GM23338 (cell line): ENCODE data around the gene IMPDH1. TPM values are rescaled to one million over a fixed set of nuclear protein-coding genes. Genes with fewer than 3 reads are reported as not detected.

Experiments used
- ATAC-seq: fragments of 200-7000 bp; cut with Tn5 transposase; 3 replicates; pipeline ENCODE4 v1.9.1; 2020
- DNase-seq: peaks from one replicate; pipeline ENCODE4 v3.0.0-alpha.2; 2015; ENCODE audit warnings: low spot score
- H2AFZ ChIP-seq: fragments of 200-600 bp; sonication (generic); 2 replicates; pipeline ENCODE4 v1.8.0; 2016; ENCODE audit warnings: antibody characterized with exemption, mild to moderate bottlenecking, moderate library complexity
- H3F3A ChIP-seq: fragments of 200-600 bp; sonication (generic); replicated peaks from 2 replicates; pipeline ENCODE4 v1.8.0; 2017; ENCODE audit warnings: antibody characterized with exemption, mixed run types, low read depth
- H3K27ac ChIP-seq: fragments of 200-600 bp; sonication (generic); 2 replicates; pipeline ENCODE4 v1.6.1; 2016; ENCODE audit warnings: low read depth
- H3K27me3 ChIP-seq: fragments of 200-600 bp; sonication (generic); 2 replicates; pipeline ENCODE4 v1.8.0; 2016; ENCODE audit warnings: mild to moderate bottlenecking, mixed run types, moderate library complexity; ENCODE audit not compliant: insufficient read depth
- H3K36me3 ChIP-seq: fragments of 200-600 bp; sonication (generic); 2 replicates; pipeline ENCODE4 v1.8.0; 2016; ENCODE audit warnings: mild to moderate bottlenecking; ENCODE audit not compliant: insufficient read depth
- H3K4me1 ChIP-seq: fragments of 200-600 bp; sonication (generic); 2 replicates; pipeline ENCODE4 v1.8.0; 2016; ENCODE audit warnings: mild to moderate bottlenecking, moderate library complexity; ENCODE audit not compliant: insufficient read depth
- H3K4me2 ChIP-seq: fragments of 200-600 bp; sonication (generic); 2 replicates; pipeline ENCODE4 v1.7.1; 2017; ENCODE audit warnings: mixed run types
- H3K4me3 ChIP-seq: fragments of 200-600 bp; sonication (generic); 2 replicates; pipeline ENCODE4 v1.6.1; 2016; ENCODE audit warnings: mixed run types
- H3K79me2 ChIP-seq: fragments of 200-600 bp; sonication (generic); replicated peaks from 2 replicates; pipeline ENCODE4 v1.8.0; 2017; ENCODE audit warnings: mild to moderate bottlenecking; ENCODE audit not compliant: insufficient read depth
- H3K9me2 ChIP-seq: fragments of 200-600 bp; sonication (generic); 2 replicates; pipeline ENCODE4 v1.8.0; 2017; ENCODE audit not compliant: insufficient read depth
- H4K20me1 ChIP-seq: fragments of 200-600 bp; sonication (generic); replicated peaks from 2 replicates; pipeline ENCODE4 v1.8.0; 2017; ENCODE audit warnings: mild to moderate bottlenecking; ENCODE audit not compliant: insufficient read depth
- H3K27ac Mint-ChIP-seq: 2 replicates; pipeline ENCODE4 v1.8.0; 2020; ENCODE audit warnings: inconsistent platforms, mild to moderate bottlenecking, moderate library complexity, mixed read lengths
- H3K27me3 Mint-ChIP-seq: 3 replicates; pipeline ENCODE4 v1.8.0; 2022; ENCODE audit warnings: low read depth, mild to moderate bottlenecking, moderate library complexity, mixed read lengths, inconsistent platforms; ENCODE audit not compliant: insufficient read depth, poor library complexity
- H3K36me3 Mint-ChIP-seq: 3 replicates; pipeline ENCODE4 v1.8.0; 2021; ENCODE audit warnings: low read depth, mild to moderate bottlenecking, inconsistent platforms, moderate library complexity, mixed read lengths
- H3K4me1 Mint-ChIP-seq: 3 replicates; pipeline ENCODE4 v1.8.0; 2020; ENCODE audit warnings: mild to moderate bottlenecking, inconsistent platforms, mixed read lengths
- H3K4me3 Mint-ChIP-seq: 3 replicates; pipeline ENCODE4 v1.8.0; 2021; ENCODE audit warnings: moderate library complexity, mild to moderate bottlenecking, inconsistent platforms, mixed read lengths
- H3K9me3 Mint-ChIP-seq: 3 replicates; pipeline ENCODE4 v1.8.0; 2020; ENCODE audit warnings: moderate library complexity, mild to moderate bottlenecking, inconsistent platforms, mixed read lengths
- CTCF ChIP-seq, 2 experiments: fragments of 200-600 bp in 1 of 2; sonication (generic) in 1 of 2; conservative IDR thresholded peaks; 2 replicates each; pipeline versions ENCODE4 v1.5.1 to v1.6.1; 2016 to 2017; ENCODE audit warnings: antibody characterized with exemption in 2 of 2, low read depth in 2 of 2, mild to moderate bottlenecking in 2 of 2, moderate library complexity in 1 of 2
- EZH2phosphoT487 ChIP-seq: fragments of 200-600 bp; sonication (generic); IDR thresholded peaks from one replicate; pipeline ENCODE4 v1.8.1; 2018; ENCODE audit warnings: antibody characterized with exemption; ENCODE audit not compliant: unreplicated experiment
- POLR2AphosphoS5 ChIP-seq: IDR thresholded peaks from 2 replicates; pipeline ENCODE4 v1.6.1; 2016; ENCODE audit warnings: antibody characterized with exemption, low read depth
- STAT1 ChIP-seq: IDR thresholded peaks from one replicate; pipeline ENCODE4 v1.6.1; 2016; ENCODE audit warnings: antibody characterized with exemption; ENCODE audit not compliant: unreplicated experiment
- polyA plus RNA-seq: library from polyadenylated mRNA; unstranded; fragments of >200 nt; fragmentation: Nextera tagmentation; extraction: Ambion mirVana; gene quantifications from 2 replicates; pipeline ENCODE4 v1.2.1, GENCODE V29; 2016
- total RNA-seq: library from RNA; depleted of rRNA; stranded (reverse); fragments of >200 nt; shearing (Covaris generic); gene quantifications from 2 replicates; pipeline ENCODE4 v1.2.3, GENCODE V29; 2014

The IMPDH1 gene
- total and polyA plus RNA-seq, 2 experiments from 2014 or later, result 16.4 to 48.3 TPM

GRCh38 chr7:128398016-128398840, 11.6 kb downstream of the IMPDH1 start:
- no peaks in the 10 kb centered on the region for H3K36me3 ChIP-seq
- no peaks in the 10 kb centered on the region for H3F3A ChIP-seq
- no peak for TF ChIP-seq STAT1
- peak; percentile 82 to 94 for TF ChIP-seq CTCF (conservative IDR thresholded peaks at IDR 0.05; ENCODE audit: low read depth in 2 of 2)
- H3K9me3 Mint-ChIP-seq, result no peaks in the 10 kb centered on the region
- H4K20me1 ChIP-seq, result no peaks in the 10 kb centered on the region
- no peak overlapping the region for H3K4me3 Mint-ChIP-seq
- no peaks in the 10 kb centered on the region for H3K79me2 ChIP-seq
- ATAC-seq (peak; percentile 92), DNase-seq (peak; percentile 85)
- H3K27me3 Mint-ChIP-seq, result peaks cover 3% of the 10 kb centered on the region
- H3K27ac Mint-ChIP-seq, result no peak overlapping the region
- H2AFZ ChIP-seq, result no peak overlapping the region
- H3K4me2 ChIP-seq, result no peak overlapping the region
- H3K4me1 Mint-ChIP-seq, result no peaks in the 10 kb centered on the region; the same call in 2 of the 3 replicates
- H3K4me1 ChIP-seq, result no peaks in the 10 kb centered on the region
- H3K27me3 ChIP-seq, result no peaks in the 10 kb centered on the region
- H3K4me3 ChIP-seq, result no peak overlapping the region
- H3K9me2 ChIP-seq, result no peaks in the 10 kb centered on the region
- no peak overlapping the region for H3K27ac ChIP-seq
- H3K36me3 Mint-ChIP-seq, result peaks cover 21% of the 10 kb centered on the region

DNA sequence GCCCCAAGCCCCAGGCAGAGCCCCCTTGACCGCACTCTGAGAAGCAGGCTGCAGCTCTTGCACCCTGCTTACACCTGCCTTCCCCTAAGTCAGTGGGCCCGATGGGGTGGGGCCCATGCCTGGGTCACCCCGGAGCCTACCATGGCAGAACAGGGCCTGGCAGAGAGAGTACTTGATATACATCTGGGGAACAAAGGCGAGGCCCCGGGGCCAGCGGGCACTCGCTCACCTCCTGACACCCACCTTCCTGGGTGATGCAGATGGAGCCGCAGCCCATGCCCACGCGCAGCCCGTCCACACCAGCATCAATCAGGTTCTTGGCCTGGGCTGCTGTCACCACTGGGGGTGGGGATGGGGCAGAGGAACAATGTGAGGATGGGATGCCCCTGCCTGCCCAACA, 13.4 kb downstream of the IMPDH1 start:
- Mint-ChIP-seq H3K36me3 (peaks cover 21% of the 10 kb centered on the region), H3K4me3 (no peak overlapping the region), H3K27ac (no peak overlapping the region), H3K9me3 (no peaks in the 10 kb centered on the region), H3K27me3 (peaks cover 1% of the 10 kb centered on the region), H3K4me1 (no peaks in the 10 kb centered on the region; the same call in 2 of the 3 replicates)
- Histone ChIP-seq H3K36me3 (no peaks in the 10 kb centered on the region), H3K9me2 (no peaks in the 10 kb centered on the region), H4K20me1 (no peaks in the 10 kb centered on the region), H2AFZ (no peak overlapping the region), H3K79me2 (no peaks in the 10 kb centered on the region), H3K4me3 (no peak overlapping the region), H3K27me3 (no peaks in the 10 kb centered on the region), H3K4me2 (no peak overlapping the region), H3F3A (no peaks in the 10 kb centered on the region), H3K4me1 (no peaks in the 10 kb centered on the region), H3K27ac (no peak overlapping the region)
- DNase-seq (no peak), ATAC-seq (no peak)
- no peak for TF ChIP-seq EZH2phosphoT487

DNA sequence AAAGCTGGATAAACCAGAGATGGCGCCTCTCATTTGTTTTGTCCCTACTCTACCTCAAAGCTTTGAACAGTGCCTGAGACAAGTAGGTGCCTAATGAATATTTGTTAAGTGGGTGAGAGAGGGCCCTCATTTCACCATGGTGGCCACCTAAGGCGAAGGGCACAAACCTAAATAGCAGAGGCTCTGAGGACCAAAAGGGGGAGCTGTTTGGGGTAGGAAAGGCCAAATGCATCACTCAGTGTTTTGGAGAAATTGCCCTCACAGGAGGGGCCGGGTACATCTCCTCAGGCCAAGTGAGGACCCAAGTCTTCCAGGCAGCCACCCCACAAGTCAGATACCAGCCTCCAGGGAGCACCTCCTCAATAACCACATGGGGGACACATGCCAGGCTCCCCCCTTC, 14.0 kb downstream of the IMPDH1 start:
- H3K36me3 ChIP-seq, result no peaks in the 10 kb centered on the region
- no peaks in the 10 kb centered on the region for H3K27me3 Mint-ChIP-seq
- H3K9me3 Mint-ChIP-seq, result no peaks in the 10 kb centered on the region
- no peaks in the 10 kb centered on the region; the same call in 1 of the 3 replicates for H3K4me1 Mint-ChIP-seq
- no peak overlapping the region for H3K4me3 Mint-ChIP-seq
- no peaks in the 10 kb centered on the region for H3K4me1 ChIP-seq
- no peak overlapping the region for H2AFZ ChIP-seq
- peaks cover 21% of the 10 kb centered on the region for H3K36me3 Mint-ChIP-seq
- ATAC-seq, result no peak
- DNase-seq, result peak; percentile 36
- no peaks in the 10 kb centered on the region for H3F3A ChIP-seq
- no peaks in the 10 kb centered on the region for H3K9me2 ChIP-seq
- TF ChIP-seq POLR2AphosphoS5, result no peak
- TF ChIP-seq CTCF (conservative IDR thresholded peaks at IDR 0.05; ENCODE audit: low read depth in 2 of 2), result peak; percentile 38 to 60
- H3K27me3 ChIP-seq, result no peaks in the 10 kb centered on the region
- H3K79me2 ChIP-seq, result no peaks in the 10 kb centered on the region
- H3K27ac Mint-ChIP-seq, result no peak overlapping the region
- H3K4me2 ChIP-seq, result no peak overlapping the region
- H3K27ac ChIP-seq, result no peak overlapping the region
- H4K20me1 ChIP-seq, result no peaks in the 10 kb centered on the region
- H3K4me3 ChIP-seq, result no peak overlapping the region
